COLO829 (cell line): ENCODE data around the gene MIPOL1.

ENCODE experiments used
- DNase-seq: peaks from one replicate; pipeline ENCODE4 v3.0.0; 2012; ENCODE audit warnings: low spot score

Gene MIPOL1

DNA sequence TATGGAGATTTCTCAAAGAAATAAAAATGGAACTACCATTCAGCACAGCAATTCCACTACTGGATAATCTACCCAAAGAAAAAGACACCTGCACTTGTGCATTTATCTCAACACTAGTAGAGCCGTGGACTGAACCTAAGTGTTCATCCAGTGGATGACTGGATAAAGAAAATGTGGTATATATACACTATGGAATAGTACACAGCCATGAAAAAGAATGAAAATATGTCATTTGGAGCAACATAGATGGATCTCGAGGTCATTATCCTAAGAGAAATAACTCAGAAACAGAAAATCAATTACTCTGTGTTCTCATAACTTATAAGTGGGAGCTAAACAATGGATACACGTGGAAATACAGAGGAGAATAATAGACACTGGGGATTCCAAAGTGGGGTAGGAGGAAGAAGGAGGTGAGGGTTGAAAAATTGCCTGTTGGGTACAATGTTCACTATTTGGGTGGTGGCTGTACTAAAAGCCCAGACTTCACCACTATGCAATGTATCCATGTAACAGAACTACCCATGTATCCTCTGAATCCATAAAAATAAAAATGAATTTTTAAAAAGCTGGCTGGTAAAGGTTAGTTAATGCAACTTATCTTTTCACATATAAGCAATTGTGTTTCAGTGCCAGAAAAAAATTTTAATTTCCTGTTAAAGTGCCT is 266.6 kb downstream of the MIPOL1 start:
- no peak for DNase-seq

DNA sequence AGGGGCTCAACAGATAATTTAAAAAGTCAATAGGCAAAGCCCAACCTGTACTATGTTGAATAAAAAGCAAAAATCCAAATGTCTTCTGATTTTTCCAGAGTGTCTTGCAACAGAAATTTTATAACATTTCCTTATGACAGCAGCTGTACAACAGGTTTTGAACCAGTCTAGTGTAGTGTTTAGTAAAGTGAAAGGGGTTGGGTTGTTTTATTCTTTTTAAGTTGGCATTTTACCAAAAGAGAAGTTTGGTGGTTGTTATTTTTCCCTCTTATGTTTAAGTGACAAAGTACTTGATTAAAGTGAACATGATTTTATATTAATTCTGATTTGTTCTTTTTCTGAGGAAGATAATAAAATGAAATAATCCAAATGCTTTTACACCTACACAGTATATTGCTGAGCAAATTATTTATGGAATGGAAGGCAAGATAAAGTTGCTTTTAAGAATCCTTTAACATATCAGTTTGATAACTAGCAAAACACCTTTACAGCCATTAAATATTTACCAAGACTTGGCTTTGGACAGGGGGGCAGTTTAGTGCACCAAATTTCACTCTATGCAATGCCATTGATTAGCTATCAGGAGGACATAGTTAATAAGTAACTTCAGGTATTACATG is 268.4 kb downstream of the MIPOL1 start:
- no peak for DNase-seq

DNA sequence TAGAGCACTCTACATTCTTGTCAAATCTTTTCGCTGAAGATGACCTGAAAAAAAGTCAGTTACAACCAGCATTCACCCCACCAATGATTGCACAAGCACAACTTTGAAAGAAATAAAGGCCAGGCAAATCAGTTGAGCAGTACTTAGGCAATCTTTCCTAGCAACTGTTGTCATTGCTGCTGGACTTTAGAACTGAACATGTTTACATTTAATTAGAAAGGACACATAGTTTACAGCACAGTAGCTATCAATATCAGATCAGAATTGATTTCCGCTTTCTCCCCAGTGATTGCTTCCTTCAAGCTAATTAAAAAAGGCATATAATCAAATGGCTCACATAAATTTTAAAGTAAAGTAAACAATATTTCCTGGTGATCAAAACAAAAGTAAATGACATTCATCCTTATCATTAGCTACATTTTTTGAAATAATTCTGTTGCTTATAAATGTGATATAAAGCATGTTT is 268.9 kb downstream of the MIPOL1 start:
- no peak for DNase-seq

DNA sequence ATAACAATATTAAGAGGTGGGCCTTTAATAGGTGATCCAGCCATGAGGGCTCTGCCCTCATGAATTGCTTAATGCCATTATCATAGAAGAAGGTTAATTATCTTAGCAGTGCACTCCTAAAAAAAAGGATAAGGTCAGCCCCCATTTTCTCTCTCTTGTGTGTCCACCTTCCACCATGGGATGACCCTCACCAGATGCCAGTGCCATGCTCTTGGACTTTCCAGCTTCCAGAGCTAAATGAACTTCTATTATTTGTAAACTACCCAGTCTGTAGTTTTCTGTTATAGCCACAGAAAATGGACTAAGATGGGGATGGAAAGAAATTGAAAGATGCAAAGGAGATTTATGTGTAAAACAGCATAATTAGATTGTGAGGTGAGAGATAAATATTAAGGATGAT is 271.9 kb downstream of the MIPOL1 start:
- no peak for DNase-seq

DNA sequence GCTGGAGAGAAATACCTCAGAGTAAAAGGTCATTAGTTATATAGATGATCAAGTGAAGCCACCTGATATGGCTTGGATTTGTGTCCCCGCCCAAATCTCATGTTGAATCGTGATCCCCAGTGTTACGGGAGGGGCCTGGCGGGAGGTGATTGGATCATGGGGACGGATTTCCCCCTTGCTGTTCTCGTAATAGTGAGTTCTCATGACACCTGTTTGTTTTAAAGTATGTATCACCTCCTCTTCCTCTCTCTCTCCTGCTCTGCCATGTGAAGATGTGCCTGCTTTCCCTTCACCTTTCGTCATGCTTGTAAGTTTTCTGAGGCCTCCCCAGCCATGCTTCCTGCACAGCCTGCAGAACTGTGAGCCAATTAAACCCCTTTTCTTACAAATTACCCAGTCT is 272.5 kb downstream of the MIPOL1 start:
- no peak for DNase-seq

DNA sequence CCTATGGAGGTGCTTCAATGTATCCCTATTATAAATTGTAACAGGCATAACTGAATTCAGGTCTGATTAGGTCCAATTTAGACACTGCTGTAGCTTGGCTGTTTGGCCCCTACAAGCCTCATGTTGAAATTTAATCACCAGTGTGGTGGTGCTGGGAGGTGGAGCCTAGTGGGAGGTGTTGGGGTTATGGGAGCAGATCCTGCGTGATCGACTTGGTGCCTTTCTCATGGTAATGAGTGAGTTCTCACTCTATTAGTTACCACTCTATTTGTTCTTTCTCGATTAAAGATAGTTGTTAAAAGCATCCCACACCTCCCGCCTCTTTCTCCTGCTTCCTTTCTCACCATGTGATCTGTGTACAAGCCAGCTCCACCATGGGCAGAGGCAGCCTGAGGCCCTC is 275.2 kb downstream of the MIPOL1 start:
- DNase-seq = no peak

DNA sequence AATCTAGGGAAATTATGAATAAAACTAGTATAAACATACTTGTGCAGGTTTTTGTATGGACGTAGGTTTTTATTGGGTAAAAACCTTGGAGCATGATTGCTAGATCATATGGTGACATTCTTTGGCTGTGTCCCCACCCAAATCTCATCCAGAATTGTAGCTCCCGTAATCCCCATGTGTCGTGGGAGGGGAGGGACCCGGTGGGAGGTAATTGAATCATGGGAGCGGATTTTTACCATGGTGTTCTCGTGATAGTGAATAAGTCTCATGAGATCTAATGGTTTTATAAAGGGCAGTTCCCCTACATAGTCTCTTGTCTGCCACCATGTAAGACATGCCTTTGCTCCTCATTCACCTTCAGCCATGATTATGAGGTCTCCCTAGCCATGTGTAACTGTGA is 276.5 kb downstream of the MIPOL1 start:
- no peak for DNase-seq

DNA sequence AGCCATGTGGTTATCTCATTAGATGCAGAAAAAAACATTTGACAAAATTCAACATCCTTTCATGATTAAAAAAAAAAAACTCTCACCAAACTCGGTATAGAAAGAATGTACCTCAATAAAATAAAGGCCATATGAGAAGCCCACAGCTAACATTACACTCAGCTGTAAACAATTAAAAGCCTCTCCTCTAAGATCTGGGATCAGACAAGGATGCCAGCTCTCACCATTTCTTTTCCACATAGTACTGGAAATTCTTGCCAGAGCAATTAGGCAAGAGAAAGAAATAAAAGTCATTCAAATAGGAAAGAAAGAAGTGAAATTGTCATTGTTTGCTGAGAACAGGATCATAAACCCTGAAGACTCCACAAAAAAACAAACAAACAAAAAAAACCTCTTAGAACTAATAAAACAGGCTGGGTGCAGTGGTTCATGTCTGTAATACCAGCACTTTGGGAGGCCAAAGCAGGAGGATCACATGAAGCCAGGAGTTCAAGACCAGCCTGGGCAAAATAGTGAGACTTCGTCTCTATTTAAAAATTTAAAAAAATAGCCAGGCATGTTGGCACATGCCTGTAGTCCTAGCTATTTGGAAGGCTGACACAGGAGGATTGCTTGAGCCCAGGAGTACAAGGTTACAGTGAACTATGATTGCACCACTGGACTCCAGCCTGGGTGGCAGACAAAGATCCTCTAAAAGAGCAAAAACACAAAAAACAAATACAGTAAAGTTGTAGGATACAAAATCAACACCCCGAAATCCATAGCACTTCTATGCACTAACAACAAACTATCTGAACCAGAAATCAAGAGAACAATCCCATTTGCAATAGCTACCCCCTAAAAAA is 282.9 kb downstream of the MIPOL1 start:
- DNase-seq = no peak

DNA sequence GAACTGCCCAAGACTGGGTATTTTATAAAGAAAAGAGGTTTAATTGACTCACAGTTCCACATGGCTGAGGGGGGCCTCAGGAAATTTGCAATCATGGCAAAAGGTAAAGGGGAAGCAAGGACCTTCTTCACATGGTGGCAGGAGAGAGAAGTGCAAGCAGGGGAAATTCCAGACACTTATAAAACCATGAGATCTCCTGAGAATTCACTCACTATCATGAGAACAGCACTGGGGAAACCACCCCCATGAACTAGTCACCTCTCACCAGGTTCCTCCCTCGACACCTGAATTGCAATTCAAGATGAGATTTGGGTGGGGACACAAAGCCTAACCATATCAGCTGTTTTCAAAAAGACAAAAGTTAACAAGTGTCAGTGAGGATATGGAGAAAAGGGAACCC is 284.7 kb downstream of the MIPOL1 start:
- DNase-seq = no peak

DNA sequence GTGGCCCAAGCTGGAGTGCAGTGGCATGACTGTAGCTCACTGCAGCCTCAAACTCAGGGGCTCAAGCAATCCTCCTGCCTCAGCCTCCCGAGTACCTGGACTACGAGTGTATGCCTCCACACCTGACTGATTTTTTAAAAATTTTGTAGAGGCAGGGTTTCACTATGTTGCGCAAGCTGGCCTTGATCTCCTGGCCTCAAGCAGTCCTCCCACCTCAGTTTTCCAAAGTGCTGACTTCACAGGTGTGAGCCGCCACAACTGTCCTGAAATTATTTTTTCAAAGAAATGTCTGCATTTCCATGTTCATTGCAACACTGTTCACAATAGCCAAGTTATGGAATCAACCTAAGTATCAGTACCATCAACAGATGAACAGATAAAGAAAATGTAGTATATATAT is 285.9 kb downstream of the MIPOL1 start:
- DNase-seq = no peak

DNA sequence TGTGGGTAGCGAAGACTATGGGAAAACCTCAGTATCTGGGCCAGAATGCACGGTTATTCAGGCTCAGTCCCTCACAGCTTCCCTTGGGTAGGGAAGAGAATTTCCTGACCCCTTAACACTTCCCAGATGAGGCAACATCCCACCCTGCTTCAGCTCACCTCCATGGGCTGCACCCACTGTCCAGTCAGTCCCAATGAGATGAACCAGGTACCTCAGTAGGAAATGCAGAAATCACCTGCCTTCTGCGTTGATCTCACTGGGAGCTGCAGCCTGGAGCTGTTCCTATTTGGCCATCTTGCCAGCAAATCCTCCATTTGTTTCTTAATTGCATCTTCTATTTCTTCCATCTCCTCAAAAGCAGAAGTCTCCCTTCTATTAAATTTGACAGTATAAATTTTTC is 292.9 kb downstream of the MIPOL1 start:
- DNase-seq = no peak

DNA sequence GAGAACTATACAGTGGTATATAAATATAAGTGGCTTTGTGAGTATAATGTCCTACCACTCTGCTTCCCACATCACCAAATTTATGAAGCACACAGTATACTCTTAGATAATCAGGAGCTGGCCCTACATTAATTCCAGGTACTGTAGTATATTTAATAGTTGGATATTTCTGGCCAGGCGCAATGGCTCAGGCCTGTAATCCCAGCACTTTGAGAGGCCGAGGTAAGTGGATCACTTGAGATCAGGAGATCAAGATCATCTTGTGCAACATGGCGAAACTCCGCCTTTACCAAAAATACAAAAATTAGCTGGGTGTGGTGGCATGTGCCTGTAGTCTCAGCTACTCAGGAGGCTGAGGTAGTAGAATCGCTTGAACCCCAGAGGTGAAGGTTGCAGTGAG is 293.3 kb downstream of the MIPOL1 start:
- no peak for DNase-seq

DNA sequence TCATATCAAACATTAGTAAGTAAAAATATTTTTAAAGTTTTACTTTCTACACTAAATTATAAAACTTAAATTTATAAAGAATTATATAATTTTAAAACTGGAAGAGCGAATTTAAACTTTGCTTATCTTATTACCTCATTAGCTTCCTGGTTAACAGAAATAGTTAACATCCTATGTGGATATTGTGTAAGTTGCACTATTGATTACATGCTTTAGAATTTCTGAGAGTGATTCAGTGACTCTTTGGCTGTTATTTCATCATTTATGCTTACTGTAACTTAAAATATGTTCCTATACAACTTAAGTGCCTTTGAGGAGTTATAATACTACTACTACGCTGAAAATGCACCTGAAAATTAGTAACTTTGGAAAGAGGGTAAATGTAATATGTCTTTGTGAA is 295.9 kb downstream of the MIPOL1 start:
- no peak for DNase-seq

DNA sequence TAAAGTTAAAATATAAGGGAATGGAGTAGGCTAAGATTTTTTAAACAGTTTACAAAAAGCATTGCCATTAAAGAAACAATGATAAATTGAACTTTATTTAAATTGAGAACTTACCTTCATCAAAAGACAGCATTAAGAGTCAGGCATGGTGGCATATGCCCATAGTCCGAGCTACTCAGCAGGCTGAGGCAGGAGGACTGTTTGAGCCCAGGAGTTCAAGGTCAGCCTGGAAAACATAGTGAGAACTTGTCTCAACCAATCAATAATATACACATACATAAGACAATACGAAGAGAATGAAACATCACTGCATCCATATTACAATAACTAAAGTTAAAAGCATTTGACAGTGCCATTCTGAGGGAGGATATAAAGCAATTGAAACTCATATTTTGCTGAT is 299.7 kb downstream of the MIPOL1 start:
- DNase-seq = no peak

DNA sequence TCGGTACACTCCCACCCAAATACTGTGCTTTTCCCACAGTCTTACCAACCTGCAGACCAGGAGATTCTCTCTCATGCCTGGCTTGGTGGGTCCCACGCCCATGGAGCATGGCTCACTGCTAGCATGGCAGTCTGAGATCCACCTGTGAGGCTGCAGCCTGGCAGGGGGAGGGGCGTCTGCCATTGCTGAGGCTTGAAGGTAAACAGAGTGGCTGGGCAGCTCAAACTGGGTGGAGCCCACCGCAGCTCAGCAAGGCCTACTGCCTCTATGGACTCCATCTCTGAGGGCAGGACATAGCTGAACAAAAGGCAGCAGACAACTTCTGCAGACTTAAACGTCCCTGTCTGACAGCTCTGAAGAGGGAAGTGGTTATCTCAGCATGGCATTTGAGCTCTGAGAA is 304.1 kb downstream of the MIPOL1 start:
- DNase-seq = no peak

DNA sequence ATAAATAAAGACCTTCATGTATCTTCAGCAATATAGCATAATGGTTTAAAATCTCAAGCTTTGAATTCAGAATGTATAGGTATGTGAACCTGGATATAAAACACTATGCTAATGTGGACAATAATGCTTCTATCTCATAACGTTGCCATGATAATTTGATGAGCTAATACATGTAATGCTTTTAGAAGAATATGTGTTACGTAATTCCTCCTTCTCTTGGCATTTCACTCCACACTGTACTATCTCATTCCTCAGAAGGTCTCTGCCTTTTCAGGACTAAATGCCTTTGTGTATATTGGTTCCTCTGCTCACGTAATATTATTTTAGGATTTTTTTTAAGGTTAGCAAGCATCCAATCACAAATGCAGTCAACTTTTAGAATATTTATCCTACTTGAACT is 310.8 kb downstream of the MIPOL1 start:
- no peak for DNase-seq

DNA sequence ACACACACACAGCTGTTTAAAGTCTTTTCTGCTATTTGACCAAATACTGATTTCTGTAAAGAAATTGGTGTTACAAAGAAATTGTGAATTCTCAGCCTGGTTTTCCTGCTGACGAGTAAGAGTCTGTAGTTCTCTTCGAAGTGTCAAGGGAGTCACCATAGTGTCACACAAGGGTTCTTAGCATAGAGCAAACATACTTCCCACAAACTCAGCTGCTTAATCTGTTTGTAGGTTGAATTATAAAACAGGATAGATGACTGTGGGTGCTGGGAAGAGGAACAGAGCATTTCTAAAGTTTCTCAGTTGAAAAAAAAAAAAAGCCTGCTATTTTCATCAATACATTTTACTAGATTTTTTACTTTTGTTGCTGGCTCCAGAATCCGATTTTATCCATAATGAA is 314.4 kb downstream of the MIPOL1 start:
- DNase-seq = no peak

DNA sequence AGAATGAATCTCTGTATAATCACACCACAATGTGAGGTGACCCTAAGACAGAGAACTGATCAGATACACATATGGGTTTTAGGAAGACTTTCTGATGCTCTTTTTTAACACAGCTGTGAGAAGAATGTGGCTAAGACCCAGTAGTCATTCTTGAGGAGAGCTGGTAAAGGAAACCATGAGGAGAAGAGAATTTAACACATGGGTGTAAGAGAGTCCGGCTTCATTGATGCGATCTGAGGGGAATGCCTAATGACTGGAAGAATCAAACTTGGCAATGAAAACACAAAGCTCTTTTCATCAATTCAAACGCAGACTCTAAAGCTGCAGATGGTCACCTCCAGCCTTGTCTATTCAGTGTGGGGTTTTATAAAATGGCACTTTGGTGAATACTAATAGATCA is 318.0 kb downstream of the MIPOL1 start:
- DNase-seq = no peak

DNA sequence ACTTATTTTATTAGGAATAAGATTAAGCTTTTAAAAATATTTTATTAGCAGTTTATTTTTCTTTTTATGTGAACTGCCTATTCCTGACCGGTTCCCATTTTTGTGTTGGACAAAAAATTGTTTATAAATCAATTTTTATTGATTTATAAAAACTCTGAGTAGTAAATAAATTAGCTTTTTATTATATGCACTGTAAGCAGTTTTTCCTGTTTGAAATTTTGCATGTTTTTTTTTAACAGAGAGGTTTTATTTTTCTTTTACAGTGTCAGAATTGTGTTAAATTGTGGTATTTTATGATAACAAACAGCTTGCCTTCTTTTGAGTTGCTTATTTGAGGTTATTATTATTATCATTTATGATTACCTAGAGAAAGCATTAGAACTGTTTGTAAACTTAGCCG is 329.3 kb downstream of the MIPOL1 start:
- no peak for DNase-seq

DNA sequence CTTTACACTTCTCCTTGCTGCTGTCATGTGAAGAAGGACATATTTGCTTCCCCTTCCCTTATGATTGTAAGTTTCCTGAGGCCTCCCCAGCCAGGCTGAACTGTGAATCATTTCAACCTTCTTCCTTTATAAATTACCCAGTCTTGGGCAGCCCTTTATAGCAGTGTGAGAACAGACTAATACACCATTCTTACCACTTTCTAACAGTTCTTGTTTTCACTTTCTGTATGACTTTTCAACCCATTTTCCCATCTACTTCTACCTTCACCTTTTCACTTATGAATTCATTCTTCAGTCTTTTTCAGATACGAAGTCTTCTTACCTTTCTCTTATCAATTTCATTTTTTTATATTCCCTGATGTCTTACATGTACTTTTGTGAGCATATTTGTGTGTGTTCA is 342.3 kb downstream of the MIPOL1 start:
- no peak for DNase-seq

DNA sequence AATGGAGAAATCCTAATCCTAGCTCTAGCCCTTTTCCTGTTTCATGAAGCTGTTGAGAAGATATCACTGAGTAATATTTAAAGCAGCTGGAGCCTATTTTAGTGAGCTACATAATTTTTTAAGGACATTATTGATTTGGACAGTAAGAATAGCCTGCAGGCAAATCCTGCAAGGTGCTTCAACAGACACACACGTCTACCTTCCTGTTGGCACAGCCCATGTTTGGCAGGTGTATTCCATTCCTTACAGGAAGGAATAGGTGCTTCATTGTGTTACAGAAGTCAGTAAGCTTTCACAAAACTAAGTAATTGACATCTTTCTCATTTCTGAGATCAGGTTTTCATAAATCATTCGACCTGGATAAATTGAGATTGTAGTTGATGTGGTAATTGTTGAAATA is 346.7 kb downstream of the MIPOL1 start:
- no peak for DNase-seq

DNA sequence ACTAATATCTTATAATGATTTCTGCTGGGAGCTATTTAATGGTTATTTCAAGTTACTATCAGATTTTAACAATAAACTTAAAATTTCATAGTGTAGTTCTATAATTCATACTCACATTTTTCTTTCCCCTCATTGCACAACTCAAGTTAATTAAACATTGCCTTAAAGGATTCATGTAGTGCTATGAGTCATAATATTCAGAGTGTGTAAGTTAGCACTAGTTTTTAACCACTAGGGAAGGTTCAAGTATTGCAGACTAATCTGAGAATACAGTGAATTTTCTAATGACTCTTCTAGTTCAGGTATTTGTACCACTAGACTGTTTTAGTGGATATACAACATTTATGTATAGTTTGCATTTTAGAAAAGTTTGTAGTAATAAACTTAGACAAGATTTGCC is 347.4 kb downstream of the MIPOL1 start:
- DNase-seq = no peak
